ENCODE measurements around the gene REG1B.

REG1B gene, protein sequence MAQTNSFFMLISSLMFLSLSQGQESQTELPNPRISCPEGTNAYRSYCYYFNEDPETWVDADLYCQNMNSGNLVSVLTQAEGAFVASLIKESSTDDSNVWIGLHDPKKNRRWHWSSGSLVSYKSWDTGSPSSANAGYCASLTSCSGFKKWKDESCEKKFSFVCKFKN

DNA sequence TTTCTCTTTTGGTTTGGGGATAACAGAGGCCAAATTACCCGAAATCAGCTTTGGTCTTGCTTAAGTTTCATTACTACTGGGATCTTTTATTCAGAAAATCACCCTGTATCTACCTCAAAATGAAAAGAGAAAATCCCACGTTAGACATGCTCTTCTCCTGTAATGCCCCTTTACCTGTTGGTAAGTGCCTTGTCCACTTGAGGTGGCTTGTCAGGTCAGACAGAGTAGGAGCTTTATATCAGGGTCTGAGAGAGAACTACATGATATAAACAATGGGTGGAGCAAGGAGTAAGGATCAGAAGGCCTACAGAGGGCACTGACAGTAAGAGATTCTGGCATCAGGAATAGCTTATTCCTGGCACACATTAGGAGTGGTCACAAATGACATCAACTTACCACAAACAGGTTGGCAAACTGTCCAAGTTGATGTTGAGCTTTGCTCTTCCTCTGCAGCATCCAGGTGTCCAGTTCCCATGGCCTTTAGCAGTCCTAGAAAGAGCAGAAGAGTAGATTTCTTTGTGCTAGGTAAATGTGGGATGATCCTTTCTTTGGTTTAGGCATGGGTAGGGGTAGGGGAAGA, at the start of gene REG1B:
TSS of gene REG1B (minus strand) at position 209 of the 580 bp plus-strand sequence. CDS start 381 bp downstream, outside the sequence.
- no peak for DNase-seq

DNA sequence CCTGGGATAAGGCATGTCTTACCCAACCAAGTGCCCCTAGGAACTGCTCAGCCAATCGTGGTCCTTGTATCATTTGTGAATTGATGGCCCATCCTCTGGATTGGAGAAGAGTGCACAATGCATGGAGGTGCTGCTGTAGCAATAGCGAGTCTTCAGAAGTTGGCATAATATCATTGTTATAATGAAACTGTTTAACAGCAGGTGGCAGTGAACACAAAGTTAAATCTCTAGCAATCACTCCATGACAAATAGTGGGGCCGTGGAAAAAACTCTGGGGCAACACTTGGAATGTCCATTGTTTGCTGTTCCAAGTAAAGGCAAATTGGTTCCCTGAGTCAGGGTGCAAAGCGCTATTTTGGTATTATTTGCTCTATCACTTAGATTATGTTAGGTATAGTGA, 43.9 kb upstream of the REG1B start:
- DNase-seq: no peak

DNA sequence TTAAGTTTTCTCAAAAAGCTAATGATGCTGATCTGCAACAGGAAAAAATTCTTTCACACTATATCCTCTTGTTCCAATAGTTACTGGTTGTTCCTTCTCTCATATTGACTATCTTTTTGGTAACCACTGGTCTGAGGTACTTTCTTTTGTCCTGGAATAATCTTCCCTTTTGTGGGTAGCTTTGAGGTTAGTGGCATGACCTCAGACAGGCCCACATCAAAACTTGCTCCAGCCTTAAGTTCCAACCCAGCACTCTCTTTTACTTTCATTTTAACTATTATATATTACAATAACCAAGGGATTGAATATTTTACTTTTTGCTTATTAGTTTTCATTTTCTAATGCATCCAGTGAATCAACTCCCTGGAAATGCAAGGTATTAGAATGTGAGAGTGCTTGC, 42.0 kb upstream of the REG1B start:
- no peak for DNase-seq

DNA sequence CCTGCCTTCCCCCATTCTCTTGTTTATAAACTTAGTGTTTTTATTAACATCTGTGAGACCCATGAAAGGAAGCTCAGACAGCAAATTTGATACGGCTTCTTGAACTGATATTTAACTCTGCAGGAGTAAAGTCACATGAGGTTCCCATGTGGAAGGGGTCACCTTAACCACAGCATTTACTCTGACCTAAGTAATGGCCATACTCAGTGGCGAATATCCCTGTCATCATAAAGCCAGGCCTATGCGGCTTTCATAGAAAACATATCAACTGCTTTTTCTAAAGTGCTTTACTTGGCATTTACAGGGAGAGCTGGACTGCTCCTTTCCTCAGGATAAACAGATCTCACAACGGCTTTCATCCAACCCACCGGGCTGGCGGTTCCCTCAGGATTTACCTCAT, 41.5 kb upstream of the REG1B start:
- DNase-seq: no peak

DNA sequence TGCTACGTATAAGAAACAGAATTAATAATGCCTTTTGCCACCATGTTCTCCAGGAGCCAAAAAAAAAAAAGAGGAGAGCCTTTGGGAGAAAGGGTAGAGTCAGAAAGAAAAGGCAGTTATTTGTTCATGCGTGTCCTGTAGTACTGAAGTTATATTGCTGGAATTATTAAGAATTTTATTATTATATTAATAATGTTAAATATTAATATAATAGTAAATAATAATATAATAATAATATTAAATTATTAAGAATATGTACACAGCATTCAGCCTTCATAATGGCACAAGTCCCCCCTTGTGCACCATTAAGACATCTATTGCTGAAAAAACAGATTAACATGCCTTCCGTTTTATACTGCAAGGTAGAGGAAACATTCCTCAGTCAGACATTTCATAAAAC, 40.6 kb upstream of the REG1B start:
- no peak for DNase-seq

DNA sequence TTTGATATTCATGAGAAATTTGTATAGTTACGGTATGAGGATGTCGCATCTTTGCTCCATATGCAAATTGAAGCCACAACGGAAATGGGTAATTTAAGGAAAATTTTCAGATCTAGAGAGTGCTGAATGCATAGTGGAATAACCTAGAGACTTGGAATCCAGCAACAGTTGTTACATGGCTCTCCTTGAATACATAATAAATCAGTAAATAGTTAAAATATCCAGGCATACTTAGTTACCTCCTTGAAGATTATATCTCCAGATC, 37.9 kb upstream of the REG1B start:
- DNase-seq: no peak

DNA sequence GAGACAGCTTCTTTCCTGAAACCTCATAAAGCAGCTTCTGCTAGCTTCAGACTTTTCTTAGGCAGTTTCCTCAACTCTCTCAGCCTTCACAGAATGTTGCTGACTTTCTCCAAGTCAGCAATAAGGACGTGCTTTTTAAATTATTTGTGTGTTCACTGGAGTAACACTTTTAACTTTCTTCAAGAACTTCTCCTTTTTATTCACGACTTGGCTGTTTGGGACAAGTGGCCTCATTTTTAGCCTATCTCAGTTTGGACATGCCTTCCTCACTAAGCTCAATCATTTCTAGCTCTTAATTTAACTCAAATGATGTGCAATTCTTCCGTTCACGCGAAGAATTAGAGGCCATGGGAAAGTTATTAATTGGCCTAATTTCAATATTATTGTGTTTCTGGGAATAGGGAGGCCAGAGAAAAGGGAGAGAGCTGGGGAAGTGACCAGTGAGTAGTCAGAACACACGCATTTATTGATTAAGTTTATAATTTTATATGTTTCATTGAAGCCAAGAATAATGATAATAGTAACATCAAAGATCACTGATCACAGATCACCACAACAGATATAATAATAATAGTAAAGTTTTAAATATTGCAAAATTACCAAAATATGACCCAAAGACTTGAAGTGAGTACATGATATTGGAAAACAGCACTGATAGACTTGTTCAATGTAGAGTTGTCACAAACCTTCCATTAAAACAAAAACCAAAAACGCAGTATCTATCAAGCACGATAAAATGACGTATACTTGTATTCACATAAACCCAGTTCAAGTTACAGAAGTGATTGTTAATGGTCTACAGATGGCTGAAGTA, 37.3 kb upstream of the REG1B start:
- no peak for DNase-seq

DNA sequence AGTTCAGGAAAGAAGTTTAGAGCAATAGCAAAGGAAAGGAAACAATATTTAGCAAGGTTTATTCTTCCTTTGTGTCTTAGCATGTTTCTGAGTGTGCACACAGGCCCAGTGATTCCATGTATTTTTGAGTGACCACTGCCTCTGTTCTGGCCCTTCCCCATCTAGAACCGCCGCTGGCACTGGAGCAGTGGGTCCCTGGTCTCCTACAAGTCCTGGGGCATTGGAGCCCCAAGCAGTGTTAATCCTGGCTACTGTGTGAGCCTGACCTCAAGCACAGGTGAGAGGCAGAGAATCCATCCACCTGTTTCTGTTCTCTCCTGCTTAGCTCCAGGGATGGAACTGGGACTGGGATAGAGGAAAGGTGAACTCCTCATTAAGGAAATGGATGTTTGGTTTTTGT, 34.9 kb upstream of the REG1B start:
- DNase-seq: no peak

DNA sequence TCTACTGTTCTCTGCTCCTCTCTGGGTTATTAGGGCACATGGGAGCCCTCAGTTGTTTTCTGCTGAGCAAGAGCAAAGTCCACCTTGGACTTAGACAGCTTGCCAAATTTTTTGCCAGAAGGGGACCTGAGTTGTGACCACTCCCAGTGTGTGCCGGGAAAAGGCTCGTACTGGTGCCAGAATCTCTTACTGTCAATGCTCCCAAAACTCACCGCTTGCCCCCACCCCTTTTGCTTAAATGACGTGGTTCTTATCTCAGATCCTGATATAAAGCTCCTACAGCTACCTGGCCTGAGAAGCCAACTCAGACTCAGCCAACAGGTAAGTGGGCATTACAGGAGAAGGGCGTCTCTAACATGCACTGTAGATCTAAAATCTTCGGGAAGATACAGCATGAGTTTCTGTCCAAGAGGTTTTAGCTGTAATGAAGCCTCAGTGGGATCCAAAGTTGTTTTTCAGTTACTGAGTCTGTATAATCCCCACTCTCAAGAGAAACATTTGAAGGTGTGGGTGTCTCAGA, 32.5 kb upstream of the REG1B start, which contains the start of gene REG1A:
TSS of gene REG1A (plus strand) at position 295 of the 520 bp plus-strand sequence. CDS start 374 bp downstream, outside the sequence.
- DNase-seq: no peak

DNA sequence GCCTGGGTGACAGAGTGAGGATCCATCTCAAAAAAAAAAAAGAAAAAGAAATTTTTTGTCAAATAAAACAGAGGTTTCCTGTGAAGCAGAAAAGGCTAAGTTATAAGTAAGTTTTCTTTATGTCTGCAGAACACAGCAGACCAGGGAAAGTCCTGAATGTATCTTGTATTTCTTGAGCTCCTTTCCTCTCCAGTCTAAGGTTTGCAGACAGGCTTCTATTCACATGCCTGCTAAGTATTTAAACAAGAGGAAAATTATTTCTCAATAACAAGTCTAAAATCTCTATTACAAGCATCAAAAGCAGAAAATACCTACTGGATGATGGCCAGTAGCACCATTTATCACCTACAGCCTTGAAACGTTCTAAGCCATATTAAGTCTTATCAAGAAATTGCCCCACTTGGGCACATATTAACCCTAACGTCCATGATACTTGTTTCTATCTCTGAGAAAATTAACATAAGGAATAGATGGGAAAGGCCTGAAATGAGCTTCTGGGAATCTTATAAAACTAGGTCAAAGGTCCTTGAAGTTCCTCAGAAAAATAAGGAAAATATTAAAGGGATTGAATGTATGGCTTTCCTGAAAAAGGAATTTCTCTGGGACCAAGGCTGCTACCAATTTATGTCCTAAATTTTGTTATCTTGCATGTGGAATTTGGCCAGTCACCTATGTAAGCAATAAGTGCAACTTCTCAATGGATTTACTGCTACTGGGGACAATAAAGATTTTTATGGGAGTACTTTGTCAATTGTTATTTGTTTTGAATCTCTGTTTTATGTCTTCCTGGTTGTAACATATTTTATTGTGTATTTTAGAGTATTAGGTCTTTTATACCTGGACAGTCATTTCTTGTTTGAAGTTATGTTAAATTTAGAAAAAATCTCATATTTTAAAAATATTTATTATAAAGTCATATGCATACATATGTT, 29.5 kb upstream of the REG1B start:
- DNase-seq: no peak

DNA sequence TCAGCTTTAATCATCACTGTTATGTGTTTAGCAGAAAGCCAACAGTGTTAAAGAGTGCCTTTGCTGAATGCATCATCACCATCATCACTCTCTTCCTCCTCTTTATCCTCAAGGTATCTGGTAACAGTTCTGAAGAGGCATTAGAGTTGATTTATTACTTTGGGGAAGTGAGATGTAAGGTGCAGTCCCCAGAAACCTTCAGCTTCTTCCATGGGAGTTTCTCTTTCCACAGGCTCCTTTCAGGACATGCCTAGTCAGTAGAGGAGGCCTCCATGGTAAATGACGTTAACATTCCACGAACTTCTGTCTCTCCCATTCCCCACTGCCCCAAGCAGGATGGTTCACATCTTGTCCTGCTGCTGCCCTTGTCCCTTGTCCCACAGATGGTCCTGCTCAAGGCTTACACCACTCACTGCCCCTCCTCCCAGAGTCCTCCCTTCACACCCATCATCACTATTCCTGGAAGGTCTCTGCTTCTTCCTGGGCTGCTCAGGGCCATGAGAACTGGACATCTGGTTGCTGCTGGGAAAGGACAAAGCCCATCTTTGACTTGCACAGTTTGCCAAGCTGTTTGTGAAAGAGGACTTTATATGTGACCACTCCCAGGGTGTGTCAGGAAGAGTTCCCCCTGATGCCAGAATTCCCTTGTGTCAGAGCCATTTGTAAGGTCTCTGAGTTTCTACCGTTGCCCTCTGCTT, 27.2 kb upstream of the REG1B start:
- DNase-seq: no peak

DNA sequence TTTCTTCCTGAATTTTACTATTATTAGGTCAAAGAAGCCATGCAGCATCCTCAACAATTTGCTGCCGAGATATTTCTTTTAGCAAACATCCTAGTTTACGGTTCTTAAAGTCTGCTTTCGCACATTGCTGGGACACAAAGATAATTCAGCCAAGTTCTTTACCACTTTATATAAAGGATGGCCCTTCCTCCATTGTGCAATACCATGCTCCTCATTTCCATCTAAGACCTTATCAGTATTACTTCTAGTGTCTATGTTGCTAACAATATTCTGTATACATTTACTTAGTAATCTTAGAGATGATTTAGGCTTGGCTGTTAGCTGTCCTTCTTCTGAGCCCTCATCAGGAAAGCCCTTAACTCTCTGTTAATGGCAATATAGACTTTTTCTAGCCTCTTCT, 24.5 kb upstream of the REG1B start:
- no peak for DNase-seq

DNA sequence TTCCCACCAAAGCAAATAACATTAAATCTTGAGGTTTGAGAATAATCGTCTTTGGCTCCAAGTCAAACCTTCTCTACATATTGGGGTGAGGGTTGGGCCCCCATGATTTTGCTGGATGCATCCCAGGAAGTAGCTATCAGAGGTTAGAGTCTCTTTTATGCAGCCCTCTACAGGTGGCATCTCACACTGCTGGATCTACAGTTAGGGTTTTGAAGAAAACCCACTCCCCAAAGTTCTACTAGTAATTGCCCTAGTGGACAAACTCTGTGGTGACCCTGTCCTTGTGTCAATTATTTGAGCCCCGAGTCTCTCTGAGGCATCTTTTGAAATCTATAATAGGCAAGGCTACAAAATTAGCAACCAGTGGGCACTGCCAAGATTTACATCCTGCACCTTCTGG, 17.5 kb upstream of the REG1B start:
- DNase-seq: no peak

DNA sequence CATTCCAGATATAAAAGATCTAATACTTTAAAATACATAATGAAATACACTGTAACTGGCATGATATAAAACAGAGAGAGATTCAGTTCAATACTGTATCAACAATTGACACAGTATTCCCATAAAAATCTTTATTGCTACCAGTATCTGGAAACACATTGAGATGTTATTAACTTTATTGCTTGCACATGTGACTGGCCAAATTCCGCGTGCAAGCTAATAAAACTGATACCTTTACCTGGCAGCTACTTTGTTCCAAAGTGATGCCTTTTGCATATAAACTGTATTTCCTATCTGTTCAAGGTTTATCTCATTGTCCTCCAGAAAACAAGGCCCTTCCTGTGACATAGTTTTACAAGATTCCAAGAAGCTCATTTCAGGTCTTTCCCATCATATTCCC, 15.4 kb upstream of the REG1B start:
- DNase-seq: no peak

DNA sequence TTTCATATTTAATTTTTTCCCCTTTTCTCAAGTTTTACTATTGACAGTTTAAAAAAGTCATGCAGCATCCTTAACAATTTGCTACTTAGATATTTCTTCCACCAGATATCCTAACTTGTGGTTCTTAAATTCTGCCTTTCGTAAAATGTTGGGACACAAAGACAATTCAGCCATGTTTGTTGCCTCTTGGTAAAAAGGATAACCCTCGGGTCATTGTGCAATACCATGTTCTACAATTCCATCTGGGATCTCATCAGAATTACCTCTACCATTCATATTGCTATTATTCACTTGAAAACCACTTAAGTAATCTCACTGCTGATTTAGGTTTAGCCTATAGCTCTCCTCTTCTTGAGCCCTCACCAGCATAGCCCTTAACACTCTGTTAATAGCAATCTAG, 13.2 kb upstream of the REG1B start:
- no peak for DNase-seq

DNA sequence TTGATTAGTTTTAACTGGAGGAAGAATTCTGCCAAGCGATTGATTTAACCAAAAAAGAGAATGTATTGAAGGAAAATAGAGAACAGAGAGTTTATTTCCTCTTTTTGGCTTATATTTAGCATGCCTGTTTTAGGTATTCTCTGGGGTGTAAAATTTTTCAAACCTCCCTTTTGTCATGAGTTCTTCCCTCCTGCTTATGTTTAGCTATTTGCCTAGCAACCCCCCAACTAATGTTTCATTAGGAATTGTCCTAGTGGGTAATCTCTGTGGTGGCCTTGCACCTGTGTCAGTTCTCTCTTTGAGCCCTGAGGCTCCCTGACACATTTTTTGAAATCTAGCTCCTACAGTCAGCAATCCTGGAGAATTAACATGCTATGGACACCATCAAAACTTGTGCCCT, 12.5 kb upstream of the REG1B start:
- no peak for DNase-seq

DNA sequence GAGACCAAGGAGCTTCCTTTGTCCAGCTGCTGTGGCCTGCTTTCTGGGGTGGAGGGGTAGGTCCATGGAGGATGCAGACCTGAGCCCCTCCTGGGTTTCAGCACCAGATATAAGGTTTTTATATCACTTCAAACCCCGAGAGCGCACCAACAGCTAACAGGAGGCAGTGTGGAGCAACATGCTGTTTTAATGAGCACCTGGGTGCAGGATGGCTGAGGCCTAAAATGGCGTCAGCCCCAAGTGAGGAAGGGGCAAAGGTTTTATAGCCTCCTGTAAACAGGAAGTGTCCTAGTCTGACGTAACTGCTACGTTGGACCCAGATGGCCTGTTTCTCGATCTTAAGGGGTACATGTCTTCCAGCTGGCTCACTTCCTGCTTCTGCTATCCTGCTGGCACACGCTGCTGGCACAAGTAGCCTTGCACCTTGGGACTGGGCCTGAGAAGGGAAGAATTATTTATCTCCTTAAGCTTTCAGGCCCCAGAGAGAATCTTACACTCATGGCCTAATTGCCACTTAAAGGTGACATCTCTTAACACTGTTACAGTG, 11.4 kb upstream of the REG1B start:
- DNase-seq: no peak

DNA sequence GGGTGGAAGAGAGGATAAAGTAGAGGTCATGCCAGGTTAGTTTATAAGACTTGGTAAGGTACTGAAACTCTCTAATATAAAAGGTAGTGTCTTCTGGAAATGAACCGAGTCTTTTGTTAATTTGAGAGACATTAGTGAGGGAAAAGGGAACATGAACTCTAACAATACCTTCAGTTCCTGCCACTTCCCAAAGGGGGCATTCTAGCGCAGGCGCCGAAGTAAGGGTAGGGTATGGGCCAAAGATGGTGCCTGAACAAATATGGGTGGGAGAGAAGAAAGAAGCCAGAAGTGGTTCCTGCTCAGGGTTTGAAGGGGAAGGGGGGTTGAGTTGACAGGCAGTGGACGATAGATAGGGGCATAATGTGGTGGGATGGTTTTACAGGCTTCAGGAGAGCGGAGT, 10.1 kb upstream of the REG1B start:
- no peak for DNase-seq

DNA sequence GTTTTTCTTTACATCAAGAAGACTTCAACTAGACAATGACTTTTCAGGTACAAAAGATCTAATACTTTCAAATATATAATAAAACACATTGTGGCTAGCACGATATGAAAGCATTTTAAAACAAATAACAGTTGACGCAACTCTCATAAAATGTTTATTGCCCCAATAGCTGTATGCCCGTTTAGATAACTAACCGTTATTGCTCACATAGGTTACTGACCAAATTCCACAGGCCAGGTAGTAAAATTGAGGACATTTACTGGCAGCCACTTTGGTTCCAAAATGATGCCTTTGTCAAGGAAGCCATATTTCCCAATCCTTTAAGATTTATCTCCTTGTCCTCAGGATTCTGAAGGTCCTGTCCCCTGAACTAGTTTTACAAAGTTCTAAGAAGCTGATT, 2.9 kb upstream of the REG1B start:
- no peak for DNase-seq

DNA sequence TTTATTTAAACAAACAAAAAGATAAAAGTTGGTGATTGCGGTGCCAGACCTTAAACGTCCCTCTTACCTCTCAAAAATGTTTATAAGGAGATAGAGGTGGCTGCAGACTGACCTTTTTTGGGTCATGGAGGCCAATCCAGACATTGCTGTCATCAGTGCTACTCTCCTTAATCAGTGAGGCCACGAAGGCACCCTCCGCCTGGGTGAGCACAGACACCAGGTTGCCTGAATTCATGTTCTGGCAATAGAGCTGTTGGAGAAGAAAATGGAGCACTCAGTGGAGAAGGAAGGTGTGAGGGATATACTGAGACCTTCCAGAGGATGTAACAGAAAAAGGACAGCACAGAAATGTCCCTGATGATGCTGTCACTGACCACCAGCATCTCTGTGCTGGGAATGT, 1.5 kb downstream of the REG1B start:
- DNase-seq: no peak

DNA sequence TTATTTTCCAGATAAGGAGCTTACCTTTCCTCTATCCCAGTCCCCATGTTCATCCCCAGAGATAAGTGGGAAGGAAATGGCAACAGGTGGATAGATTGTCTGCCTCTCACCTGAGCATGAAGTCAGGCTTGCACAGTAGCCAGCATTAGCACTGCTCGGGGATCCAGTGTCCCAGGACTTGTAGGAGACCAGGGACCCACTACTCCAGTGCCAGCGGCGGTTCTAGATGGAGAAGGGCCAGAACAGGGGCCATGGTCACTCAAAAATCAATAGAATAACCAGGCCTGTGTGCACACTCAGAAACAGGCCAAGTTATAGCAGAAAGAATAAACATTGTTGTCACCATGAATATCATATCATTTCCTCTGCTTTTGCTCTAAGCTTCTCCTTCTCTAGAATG, 2.4 kb downstream of the REG1B start:
- DNase-seq: no peak

DNA sequence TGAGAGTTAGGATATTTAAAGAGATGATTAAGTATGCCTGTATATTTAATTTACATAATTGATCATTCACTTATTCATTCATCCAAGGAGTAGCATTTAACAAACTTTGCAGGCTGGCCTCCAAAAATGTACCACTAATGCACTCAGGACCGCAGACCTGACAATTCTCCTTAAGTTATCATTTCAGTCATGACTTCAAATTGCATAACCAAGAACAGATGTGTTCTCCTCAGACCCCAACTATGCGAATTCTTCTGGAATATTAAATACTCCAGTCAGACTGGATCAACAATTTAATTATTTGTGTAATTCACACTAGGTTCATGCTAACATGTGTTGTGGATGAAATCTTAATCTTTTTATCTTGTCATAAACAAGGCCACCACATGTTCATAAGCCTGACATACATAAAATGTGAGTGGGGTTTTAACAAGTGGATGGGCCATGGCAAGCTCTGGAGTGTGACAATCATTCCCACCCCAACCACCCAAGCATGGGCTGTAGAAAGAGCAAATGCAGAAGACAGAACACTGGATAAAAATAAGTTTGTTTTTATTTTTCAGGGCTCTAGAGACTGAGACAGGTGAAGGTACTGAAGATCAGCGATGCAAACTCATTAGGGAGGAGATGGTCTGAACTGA, 3.2 kb downstream of the REG1B start:
- no peak for DNase-seq

Data from stimulated activated naive CD4-positive, alpha-beta T cell (primary cell).